GM21447 (cell line): ENCODE measurements around the gene OR6K6.

Experiments
- ATAC-seq: cut with Tn5 transposase; IDR thresholded peaks from one replicate; pipeline ENCODE4 v1.9.1; 2021; ENCODE audit not compliant: unreplicated experiment

The OR6K6 gene

DNA sequence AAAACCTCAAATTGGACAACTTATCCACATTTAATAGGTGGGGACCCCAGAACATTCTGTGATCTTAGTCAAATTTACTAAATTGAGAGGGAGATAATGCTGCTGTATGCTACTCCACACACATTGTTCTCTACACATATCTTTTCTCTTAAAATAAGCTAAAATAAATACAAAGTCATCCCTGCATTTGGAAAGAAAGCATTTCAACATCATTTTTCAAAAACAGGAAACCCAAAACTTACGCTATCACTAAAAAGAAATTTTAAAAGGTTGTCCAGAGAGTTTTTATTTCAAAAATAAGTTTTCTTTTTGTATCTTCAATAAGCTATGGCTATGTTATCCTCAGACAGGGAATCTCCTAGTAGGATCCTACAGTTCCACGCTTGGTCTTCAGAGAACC, 46.0 kb downstream of the OR6K6 start:
- ATAC-seq = no peak

DNA sequence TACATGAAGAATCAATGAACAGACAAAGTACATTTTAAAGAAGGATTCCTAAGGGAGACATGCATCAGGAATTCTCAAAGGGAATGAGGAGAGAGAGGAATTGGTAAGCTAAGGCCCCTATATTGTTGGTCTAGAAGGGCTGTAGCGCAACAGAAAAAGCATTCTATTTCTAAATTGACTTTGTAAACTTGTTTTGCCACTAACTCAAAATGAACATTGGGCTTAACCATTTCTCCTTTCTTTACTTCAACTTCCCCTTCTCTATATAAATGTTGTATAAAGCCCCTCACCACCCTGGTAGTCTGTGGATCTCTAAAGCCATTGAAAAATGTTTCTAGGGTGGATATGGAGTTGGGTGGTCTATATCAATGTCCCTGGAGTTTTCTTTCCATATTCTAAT, 46.9 kb downstream of the OR6K6 start:
- ATAC-seq = no peak

DNA sequence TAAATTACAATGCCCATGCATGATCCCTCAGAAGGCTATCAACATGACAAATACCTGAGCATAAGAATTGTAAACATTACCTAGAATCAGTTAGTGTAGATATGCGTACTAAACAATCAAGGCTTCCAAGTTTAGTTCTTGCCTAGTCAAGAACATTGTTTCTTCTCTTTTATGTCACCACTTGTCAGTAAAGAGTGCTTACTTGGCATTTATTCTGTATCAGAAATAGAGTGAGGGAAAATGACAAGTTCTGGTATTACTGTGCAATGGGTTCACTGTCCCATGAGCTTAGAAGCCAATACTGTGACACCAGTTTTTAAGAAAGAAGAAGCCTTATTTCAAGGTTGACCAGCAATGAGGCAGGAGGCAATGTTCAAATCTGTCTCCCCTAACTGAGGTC, 49.2 kb downstream of the OR6K6 start:
- ATAC-seq = no peak
